K562 (cell line): ENCODE data around the gene RMP24.

ENCODE experiments used
- ATF3 ChIP-seq, 2 experiments: fragments of 450-650 bp in 1 of 2; sonication (generic) in 1 of 2; formaldehyde crosslinking in 1 of 2; IDR thresholded peaks in 1 of 2; conservative IDR thresholded peaks in 1 of 2; 2 replicates each; pipeline versions ENCODE4 v1.6.1 to v1.8.1; 2016 to 2023; ENCODE audit warnings: mild to moderate bottlenecking in 2 of 2, moderate library complexity in 2 of 2, inconsistent platforms in 1 of 2, missing genetic modification reagents in 1 of 2
- HSF4 ChIP-seq: fragments of 250-450 bp; sonication (Bioruptor Pico); IDR thresholded peaks from 2 replicates; pipeline ENCODE4 v2.1.2; 2022; ENCODE audit warnings: mild to moderate bottlenecking, moderate library complexity, borderline replicate concordance
- MEF2D ChIP-seq: conservative IDR thresholded peaks from 2 replicates; pipeline ENCODE4 v1.6.1; 2016; ENCODE audit warnings: low read depth, missing genetic modification characterization, missing compliant biosample characterization
- NBN ChIP-seq: fragments of 450-650 bp; IDR thresholded peaks from 2 replicates; pipeline ENCODE4 v1.6.1; 2016; ENCODE audit warnings: low read depth, mild to moderate bottlenecking
- NCOR1 ChIP-seq: fragments of 450-650 bp; IDR thresholded peaks from 2 replicates; pipeline ENCODE4 v1.6.1; 2016; ENCODE audit warnings: mild to moderate bottlenecking, moderate library complexity
- NFE2 ChIP-seq: IDR thresholded peaks from 2 replicates; pipeline ENCODE4 v1.6.1; 2014; ENCODE audit warnings: antibody characterized with exemption, low read depth
- RBM22 ChIP-seq: fragments of 200-400 bp; formaldehyde crosslinking; IDR thresholded peaks from 2 replicates; pipeline ENCODE4 v1.6.1; 2018; ENCODE audit warnings: low read length, low read depth; ENCODE audit not compliant: poor library complexity, severe bottlenecking
- SMC3 ChIP-seq: conservative IDR thresholded peaks from 2 replicates; pipeline ENCODE4 v1.6.1; 2011; ENCODE audit warnings: low read depth, low read length, improper control_type of control experiment; ENCODE audit not compliant: insufficient read depth
- SPI1 ChIP-seq: IDR thresholded peaks from 2 replicates; pipeline ENCODE4 v1.6.1; 2011; ENCODE audit warnings: low read depth, low read length, control low read depth, borderline replicate concordance
- TAF7 ChIP-seq: fragments of 450-650 bp; IDR thresholded peaks from 2 replicates; pipeline ENCODE4 v1.6.1; 2016; ENCODE audit warnings: missing genetic modification characterization, missing compliant biosample characterization
- TCFL5 ChIP-seq: fragments of 250-450 bp; sonication (Bioruptor Pico); conservative IDR thresholded peaks from 2 replicates; pipeline ENCODE4 v1.6.1; 2021; ENCODE audit warnings: mild to moderate bottlenecking, moderate library complexity, matching md5 sums
- ZHX1 ChIP-seq: fragments of 150-350 bp; conservative IDR thresholded peaks from 2 replicates; pipeline ENCODE4 v1.6.1; 2014; ENCODE audit warnings: low read length
- ZNF518B ChIP-seq: fragments of 250-450 bp; sonication (Bioruptor Pico); IDR thresholded peaks from 2 replicates; pipeline ENCODE4 v1.5.0; 2021; ENCODE audit warnings: mild to moderate bottlenecking, moderate library complexity

Gene RMP24

GRCh38 chr18:35949903-35950627 is 22.4 kb upstream of the RMP24 start (continued):
- TF ChIP-seq RBM22 (no peak), HSF4 (CRISPR knock-in tag) (no peak), SMC3 (peak; percentile 70), TAF7 (tag) (no peak), NCOR1 (no peak), ATF3 (IDR thresholded peaks at IDR 0.05) (no peak), ATF3 (CRISPR knock-in tag; conservative IDR thresholded peaks at IDR 0.05) (no peak), ZNF518B (CRISPR knock-in tag) (no peak), NBN (no peak), ZHX1 (no peak), NFE2 (no peak), TCFL5 (CRISPR knock-in tag) (no peak), SPI1 (peak; percentile 25; the same call in 1 of the 2 replicates), MEF2D (no peak)
